K562 (cell line): ENCODE data around the gene FXYD3. TPM values are rescaled to one million over a fixed set of nuclear protein-coding genes. Genes with fewer than 3 reads are reported as not detected.

Source experiments
- ASH1L ChIP-seq: fragments of 450-650 bp; IDR thresholded peaks from 2 replicates; pipeline ENCODE4 v1.6.1; 2018; ENCODE audit warnings: borderline replicate concordance, mild to moderate bottlenecking, low read depth; ENCODE audit not compliant: partially characterized antibody
- NFYB ChIP-seq: IDR thresholded peaks from 2 replicates; pipeline ENCODE4 v1.6.1; 2011; ENCODE audit warnings: mild to moderate bottlenecking, moderate library complexity; ENCODE audit not compliant: insufficient read length; ENCODE audit errors: extremely low read depth
- NUFIP1 ChIP-seq: fragments of 450-650 bp; IDR thresholded peaks from 2 replicates; pipeline ENCODE4 v1.6.1; 2018; ENCODE audit not compliant: partially characterized antibody
- PHB ChIP-seq: fragments of 250-450 bp; sonication (Bioruptor Pico); IDR thresholded peaks from 2 replicates; pipeline ENCODE4 v1.5.0; 2021
- TGIF2 ChIP-seq: sonication (generic); formaldehyde crosslinking; IDR thresholded peaks from 2 replicates; pipeline ENCODE4 v1.8.1; 2022; ENCODE audit warnings: mild to moderate bottlenecking, missing genetic modification reagents, moderate library complexity
- ZFP1 ChIP-seq: fragments of 450-650 bp; formaldehyde crosslinking; IDR thresholded peaks from 2 replicates; pipeline ENCODE4 v1.4.0; 2020; ENCODE audit warnings: mild to moderate bottlenecking, mixed read lengths
- ZNF239 ChIP-seq: fragments of 250-450 bp; sonication (Bioruptor Pico); IDR thresholded peaks from 2 replicates; pipeline ENCODE4 v1.4.0; 2020; ENCODE audit warnings: mild to moderate bottlenecking
- polyA plus RNA-seq, 8 experiments: library from polyadenylated mRNA; depleted of rRNA in 4 of 8; stranded (reverse) in 5 of 8; unstranded in 3 of 8; fragments of >200 nt; fragmentation: Nextera tagmentation in 2 of 8; fragmentation: Illumina TruSeq in 1 of 8; extraction: Ambion mirVana in 2 of 8; extraction: Trizol in 1 of 8; gene quantifications; 2 replicates each; pipeline versions ENCODE4 v1.2.1 to v1.2.3, GENCODE V29; 2011 to 2014; ENCODE audit warnings: inconsistent platforms in 1 of 8, missing spikeins in 1 of 8
- total RNA-seq, 7 experiments: library from RNA; depleted of rRNA in 6 of 7; stranded (reverse); fragments of >200 nt in 6 of 7; fragmentation: Illumina TruSeq in 2 of 7; extraction: Trizol in 2 of 7; gene quantifications; 2 replicates each; pipeline versions ENCODE4 v1.2.1 to v1.2.3, GENCODE V29; 2011 to 2021; ENCODE audit warnings: low replicate concordance in 1 of 7
- TF ChIP-seq, protein P1 (sequence below), 3 experiments: fragments of 200-800 bp in 1 of 3; fragments of 250-450 bp in 1 of 3; fragments of 450-650 bp in 1 of 3; sonication (Bioruptor Pico) in 1 of 3; sonication (Bioruptor generic) in 1 of 3; formaldehyde crosslinking in 1 of 3; IDR thresholded peaks; 2 replicates each; pipeline versions ENCODE4 v1.6.1 to v1.8.0; 2016 to 2022; ENCODE audit warnings: mild to moderate bottlenecking in 2 of 3, missing genetic modification characterization in 2 of 3, missing compliant biosample characterization in 1 of 3, moderate library complexity in 1 of 3

The FXYD3 gene
- total and polyA plus RNA-seq, 9 of the 15 experiments (the other 6 are each of a cell fraction or from before 2014, with no cell fraction given), result 0.24 TPM; not detected in 8

DNA sequence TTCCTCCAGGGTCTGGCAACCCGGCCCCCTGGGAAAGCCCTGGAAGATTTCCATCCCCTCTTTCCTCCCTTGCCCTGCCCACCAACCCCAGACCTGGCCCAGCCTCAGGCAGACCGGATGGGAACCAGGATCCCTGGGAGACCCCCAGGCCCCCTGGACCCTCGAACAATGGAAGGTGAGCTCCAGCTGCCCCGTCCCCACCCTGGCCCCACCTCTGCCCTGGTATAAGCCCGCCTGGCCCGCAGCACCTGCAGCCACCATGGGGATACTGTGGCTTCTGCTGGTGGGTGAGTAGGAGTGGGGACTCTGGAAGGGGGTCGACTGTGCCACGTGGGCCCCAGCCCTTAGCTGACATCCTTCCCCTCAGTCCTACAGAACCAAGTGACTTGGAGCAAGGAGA is 41.7 kb upstream of the FXYD3 start (continued):
- TF ChIP-seq, protein P1, sequence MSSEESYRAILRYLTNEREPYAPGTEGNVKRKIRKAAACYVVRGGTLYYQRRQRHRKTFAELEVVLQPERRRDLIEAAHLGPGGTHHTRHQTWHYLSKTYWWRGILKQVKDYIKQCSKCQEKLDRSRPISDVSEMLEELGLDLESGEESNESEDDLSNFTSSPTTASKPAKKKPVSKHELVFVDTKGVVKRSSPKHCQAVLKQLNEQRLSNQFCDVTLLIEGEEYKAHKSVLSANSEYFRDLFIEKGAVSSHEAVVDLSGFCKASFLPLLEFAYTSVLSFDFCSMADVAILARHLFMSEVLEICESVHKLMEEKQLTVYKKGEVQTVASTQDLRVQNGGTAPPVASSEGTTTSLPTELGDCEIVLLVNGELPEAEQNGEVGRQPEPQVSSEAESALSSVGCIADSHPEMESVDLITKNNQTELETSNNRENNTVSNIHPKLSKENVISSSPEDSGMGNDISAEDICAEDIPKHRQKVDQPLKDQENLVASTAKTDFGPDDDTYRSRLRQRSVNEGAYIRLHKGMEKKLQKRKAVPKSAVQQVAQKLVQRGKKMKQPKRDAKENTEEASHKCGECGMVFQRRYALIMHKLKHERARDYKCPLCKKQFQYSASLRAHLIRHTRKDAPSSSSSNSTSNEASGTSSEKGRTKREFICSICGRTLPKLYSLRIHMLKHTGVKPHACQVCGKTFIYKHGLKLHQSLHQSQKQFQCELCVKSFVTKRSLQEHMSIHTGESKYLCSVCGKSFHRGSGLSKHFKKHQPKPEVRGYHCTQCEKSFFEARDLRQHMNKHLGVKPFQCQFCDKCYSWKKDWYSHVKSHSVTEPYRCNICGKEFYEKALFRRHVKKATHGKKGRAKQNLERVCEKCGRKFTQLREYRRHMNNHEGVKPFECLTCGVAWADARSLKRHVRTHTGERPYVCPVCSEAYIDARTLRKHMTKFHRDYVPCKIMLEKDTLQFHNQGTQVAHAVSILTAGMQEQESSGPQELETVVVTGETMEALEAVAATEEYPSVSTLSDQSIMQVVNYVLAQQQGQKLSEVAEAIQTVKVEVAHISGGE (CRISPR knock-in tag; IDR thresholded peaks at IDR 0.05), result no peak
- no peak for TF ChIP-seq NUFIP1
- no peak for TF ChIP-seq TGIF2 (CRISPR knock-in tag)
- no peak for TF ChIP-seq PHB (CRISPR knock-in tag)
- TF ChIP-seq ZFP1 (CRISPR knock-in tag), result no peak
- no peak for TF ChIP-seq ZNF239 (CRISPR knock-in tag)
- TF ChIP-seq ASH1L, result no peak
- TF ChIP-seq NFYB, result no peak
